GM19395 (cell line): ENCODE measurements around the gene TAOK1.

Experiments used
- ATAC-seq: cut with Tn5 transposase; IDR thresholded peaks from one replicate; pipeline ENCODE4 v1.9.1; 2021; ENCODE audit warnings: mild to moderate bottlenecking, moderate library complexity; ENCODE audit not compliant: unreplicated experiment

The TAOK1 gene

DNA sequence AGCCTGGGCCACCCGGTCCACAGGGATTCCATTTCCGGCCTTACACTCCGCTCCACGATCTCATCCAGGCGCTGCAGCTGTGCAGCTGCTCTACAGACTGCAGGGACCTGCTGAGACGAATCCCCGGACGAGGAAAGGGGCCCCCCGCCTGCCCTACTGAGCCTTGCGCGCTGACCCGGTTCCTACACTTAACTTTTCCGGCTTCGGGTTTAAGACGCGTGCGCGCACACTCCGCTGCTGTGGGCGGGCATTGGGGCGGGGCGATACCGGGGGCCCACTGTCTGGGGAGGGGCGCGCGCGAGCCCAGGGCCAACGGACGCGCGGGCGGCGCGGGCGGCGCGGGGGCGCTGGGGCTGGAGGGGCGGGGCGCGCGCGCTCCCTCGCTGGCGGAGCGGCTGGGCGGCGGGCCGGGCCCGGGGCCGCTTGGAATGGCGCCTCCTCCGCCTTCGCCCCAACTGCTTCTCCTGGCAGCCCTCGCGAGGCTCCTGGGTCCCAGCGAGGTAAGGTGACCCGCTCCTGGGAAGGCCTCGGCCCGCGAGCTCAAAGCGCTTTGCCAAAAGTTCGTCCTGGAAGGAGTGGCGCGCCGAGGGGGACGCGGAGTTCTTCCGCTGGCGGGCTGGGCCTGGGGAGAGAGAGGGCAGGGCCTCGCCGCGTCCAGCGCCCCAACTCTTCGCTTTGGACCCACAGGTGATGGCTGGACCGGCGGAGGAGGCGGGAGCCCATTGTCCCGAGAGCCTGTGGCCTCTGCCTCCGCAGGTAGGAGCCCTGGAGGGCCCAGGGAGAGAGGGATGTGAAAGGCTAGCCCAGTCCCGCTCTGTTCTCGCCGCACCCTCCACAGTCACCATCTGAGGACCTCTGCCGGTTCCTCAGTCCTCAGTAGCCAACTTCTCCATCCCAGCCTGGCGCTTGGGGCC is 178.4 kb downstream of the TAOK1 start, which contains the start of gene TP53I13:
TP53I13 (plus strand) TSS at position 371 of the 914 bp plus-strand sequence; CDS start at position 429, 58 bp downstream.
- ATAC-seq: peak; percentile 51

DNA sequence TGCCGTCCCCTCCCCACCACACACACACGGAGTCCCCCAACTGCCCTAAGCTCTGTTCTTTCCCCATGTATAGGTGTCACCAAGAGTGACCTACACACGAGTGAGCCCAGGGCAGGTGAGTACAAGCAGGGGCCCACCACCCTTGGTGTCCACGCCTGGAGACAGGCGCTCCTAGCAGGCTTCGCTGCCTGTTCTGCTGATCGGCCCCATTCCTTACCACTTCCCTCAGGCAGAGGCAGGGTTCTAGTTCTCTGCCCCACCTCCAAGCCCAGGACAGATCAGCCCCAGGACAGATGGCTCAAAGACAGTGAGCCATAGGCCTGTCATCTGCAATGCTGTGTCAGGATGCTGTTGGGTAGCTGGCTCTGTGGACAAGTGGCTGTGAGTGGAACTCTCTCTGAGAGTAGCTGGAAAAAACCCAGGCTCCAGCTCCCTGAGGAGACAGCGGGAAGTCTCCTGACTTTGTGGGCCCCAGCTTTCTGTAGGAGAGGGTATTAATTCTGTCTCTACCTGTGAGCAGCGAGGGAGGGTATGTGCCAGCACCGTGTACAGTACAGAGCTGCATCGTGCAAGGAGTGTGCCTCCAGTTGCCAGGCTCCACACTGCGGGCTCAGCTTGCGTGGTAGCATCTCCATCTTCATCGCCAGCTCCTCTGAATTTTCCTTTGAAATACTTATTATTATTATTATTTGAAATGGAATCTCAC is 179.2 kb downstream of the TAOK1 start:
- ATAC-seq: no peak

DNA sequence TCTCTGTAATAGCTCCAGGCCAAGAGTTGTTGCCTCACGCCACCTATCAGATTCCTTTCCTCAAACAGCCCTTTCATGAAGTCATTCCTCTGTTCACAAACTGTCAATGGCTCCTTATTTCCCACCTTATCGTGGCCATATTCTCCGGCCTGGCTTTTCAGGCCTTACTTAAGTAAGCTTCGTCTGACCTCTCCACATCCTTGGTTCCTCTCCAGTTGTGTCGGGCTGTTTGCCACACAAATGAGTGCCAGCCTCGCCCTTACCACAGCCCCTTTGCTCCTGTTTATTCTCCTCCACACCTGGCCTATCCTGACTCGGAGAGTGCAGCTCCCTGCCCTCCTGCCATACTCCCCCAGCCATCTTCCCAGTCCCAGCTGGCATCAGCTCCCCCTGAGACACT is 180.4 kb downstream of the TAOK1 start:
- no peak for ATAC-seq

DNA sequence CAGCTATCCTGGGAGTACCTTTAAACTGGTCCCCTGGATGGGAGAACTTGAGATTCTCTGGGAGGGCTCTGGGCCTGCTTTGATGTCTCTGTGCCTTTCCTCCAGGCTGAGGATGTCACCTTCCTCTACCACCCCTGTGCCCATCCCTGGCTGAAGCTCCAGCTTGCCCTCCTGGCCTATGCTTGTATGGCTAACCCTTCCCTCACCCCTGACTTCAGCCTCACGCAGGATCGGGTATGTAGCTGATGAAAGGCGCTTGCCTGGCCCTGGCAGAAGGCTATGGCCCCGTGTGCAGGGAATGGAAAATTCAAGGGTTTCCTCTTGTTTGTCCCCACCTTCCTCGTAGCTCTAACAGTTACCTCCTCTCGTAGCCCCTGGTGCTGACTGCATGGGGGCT is 181.3 kb downstream of the TAOK1 start:
- ATAC-seq: no peak

DNA sequence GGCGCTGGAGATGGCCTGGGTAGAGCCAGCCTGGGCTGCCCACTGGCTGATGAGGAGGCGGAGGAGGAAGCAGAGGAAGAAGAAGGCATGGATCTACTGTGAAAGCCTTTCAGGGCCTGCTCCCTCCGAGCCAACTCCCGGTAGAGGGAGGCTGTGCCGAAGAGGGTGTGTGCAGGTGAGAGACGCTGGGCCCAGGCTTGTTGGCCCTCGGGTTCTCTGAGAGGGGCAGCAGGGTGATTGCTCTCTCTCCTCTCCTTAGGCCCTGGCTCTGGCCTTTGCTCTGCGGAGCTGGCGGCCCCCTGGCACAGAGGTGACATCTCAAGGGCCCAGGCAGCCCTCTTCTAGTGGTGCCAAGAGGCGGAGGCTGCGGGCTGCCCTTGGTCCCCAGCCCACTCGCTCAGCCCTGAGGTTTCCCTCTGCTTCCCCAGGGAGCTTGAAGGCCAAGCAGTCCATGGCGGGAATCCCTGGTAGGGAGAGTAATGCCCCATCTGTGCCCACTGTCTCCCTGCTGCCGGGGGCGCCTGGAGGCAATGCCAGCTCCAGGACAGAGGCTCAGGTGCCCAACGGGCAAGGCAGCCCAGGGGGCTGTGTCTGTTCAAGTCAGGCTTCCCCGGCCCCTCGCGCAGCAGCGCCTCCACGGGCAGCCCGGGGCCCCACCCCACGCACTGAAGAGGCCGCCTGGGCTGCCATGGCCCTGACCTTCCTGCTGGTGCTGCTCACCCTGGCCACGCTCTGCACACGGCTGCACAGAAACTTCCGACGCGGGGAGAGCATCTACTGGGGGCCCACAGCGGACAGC is 181.9 kb downstream of the TAOK1 start:
- no peak for ATAC-seq

DNA sequence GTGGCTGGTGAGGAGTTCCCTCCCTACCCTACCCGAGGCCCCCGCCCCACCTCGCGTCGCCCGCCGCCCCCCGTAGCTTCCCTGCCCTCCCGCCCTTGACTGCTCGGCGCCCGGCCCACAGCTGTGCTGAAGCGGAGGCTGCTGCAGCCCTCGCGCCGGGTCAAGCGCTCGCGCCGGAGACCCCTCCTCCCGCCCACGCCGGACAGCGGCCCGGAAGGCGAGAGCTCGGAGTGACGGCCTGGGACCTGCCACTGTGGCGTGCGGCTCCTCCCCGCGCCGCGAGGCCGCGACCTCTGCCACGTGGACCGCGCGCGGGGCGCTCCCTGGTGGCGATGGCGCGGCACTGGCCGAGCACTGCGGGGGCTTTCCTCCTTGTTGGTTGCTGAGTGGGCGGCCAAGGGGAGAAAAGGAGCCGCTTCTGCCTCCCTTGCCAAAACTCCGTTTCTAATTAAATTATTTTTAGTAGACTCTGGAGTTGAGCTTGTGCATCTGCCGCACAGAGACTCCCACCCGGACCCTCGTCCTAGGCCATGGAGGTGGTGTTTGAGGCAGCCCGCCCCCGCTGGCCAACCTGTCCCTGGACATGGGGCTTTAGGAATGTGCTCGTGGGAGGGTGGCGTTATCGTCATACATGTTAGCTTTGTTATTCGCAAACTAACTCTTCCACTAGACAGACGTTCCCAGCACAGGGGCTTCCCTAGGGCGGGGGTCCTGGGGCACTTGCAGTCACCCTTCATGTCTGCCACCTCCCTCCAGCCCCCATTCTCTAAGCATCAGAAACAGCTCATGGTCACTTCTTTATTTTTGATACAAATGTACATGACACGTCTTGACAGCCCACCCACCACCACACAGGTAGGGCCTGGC is 182.8 kb downstream of the TAOK1 start:
- ATAC-seq: no peak

DNA sequence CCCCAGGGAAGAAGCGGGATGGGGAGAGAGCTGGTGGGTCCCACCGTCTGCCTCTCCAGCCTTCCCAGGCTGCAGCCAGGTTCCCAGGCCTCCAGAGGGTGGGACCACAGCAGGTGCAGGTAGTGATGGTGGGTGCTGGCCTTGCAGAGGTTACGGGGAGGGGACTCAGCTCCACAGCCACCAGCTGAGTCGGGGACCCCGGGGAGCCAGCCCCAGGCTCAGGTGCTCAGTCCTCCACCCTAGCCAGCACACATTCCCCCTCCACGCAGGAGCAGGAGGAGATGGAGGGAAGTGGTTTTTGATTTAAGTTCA is 183.4 kb downstream of the TAOK1 start:
- no peak for ATAC-seq

DNA sequence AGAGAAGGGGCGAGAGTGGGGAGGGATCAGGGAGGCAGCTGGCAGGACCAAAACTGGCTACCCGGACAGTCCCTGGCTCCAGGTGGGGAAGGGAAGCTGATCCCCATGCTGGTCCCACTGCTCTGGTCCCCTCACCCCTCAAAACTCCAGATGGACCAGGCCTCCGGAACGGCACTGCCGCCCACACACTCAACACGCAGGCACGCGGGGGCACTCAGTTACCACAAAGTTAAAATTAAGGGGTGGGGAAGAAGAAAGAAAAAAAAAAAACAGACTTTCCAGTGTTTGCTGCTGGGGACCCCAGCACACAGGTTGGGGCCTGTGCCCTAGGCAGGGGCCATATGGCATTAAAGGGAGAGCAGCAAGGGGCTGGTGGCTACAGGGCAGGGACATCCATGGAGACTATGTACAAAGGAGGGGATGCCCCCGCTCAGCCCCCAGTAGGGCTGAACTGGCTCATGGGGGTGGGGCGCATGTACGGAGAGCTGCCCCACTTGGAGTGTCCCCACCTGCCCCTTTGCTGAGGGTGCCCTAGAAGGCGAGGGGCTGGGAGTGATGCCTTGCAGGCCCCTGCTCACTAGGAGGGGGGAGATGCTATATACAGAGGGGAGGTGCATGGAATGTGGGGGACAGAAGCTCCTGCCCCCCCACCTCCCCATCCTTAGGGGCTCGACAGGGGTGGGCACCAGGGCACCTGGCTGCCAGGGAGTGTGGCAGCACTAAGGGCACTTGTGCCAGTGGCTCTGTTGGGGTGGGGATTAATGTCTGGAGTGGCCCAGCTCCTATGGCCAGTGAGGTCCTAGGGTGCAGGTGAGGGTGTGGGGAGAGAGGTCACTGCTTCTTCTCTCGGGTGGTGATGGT is 183.9 kb downstream of the TAOK1 start:
- ATAC-seq: no peak

DNA sequence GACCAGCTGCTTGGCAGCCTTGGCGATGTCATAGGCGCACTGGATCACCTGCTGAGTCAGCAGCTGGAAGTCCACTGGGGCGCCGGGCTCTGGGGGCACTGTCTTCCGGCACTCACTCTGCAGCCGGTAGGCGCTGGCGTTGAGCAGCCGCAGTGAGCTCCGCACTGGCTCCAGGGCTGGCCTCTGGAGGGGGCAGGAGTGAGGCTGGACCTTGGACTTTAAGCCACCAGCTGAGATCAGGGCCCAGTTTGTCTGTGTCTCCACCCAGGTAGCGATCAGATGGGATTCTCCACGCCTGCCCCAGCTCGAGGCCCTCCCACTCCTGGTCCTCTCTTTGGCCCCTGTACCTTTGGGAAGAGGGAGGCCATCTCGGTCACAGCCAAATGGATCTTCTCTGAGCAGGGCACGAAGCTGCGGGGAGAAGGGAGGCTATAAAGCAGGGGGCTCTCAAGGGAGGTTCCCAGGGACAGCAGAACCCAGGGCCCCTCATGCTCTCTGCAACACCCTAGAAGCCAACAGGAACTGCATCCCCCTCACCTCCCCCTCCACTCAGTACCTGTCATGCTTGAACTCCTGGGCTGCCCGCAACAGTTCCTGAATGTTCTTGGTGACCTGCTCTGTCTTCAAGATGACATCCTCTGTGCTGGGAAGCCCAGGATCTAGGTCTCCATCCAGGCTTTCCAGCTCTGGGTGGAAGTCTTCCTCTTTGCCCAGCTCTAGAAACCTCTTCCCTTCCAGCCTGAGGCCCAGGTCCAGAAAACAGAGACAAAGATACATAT is 184.8 kb downstream of the TAOK1 start:
- ATAC-seq: no peak

DNA sequence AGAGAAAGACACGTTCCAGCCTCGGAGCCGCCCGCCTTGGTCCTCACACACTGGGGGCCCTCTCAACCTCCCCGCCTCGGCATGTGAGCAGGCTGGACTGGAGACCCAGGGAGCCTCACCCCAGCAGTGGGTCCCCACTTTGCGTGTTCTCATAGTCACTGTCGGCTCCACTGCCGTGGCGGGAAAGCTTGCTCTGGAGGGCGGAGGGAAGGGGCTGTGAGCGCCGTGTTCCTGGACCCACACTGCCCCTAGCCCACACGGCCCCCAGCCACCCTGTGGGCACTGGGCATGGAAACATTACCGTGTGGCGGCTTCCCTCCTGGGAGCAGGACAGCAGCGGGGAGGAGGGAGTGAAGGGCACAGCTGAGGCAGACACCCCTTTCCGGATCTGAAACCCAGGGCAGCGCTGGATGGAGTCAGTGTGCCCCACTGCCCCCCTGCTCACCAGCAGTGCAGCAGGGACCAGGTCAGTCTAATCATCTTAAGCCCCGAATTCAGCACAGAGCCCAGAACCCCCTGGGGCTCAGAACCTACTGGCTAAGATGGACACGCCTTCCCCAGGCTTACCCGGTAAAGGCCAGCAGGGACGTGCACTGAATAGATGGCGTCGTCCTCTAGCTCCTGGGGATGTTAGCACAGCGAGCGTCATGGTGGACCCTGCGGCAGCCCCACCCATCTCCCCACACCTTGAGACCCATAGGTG is 185.5 kb downstream of the TAOK1 start:
- ATAC-seq: no peak

DNA sequence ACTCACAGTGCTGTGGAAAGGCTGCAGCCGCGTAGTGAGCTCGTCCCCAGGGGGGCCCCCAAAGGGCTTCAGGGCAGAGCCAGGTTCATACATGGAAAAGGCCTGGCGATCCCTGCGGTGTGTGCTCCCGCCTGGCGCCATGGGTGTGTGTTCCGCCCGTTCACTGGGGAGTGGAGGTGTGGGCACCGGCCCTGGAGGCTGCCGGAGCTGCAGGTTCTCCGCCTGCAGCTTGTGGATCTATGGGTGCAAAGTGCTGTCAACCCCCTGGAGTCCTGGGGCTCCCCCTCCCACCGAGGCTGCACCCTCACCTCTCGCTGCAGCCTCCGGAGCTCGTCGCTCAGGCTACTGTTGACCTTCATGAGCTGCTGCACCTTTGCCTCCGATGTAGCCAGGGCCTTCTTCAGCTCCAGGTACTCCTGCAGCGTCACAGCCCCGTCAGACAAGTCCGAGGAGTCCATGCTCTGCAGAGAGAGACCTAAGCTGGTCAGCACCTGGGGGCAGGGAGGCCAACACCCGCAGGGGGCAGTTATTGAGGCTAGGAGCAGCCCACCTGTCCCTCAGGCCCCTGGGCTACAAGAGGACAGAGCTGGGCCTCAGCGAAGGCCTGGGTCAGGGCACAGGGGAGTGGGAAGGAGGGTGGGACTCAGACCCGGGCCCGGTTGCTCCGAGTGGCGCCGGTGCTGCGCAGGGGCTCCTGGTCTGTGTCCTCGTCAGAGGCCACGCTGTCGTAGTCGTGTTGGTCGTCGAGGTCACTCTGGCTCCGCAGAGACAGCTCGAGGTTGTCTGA is 186.2 kb downstream of the TAOK1 start:
- ATAC-seq: no peak

DNA sequence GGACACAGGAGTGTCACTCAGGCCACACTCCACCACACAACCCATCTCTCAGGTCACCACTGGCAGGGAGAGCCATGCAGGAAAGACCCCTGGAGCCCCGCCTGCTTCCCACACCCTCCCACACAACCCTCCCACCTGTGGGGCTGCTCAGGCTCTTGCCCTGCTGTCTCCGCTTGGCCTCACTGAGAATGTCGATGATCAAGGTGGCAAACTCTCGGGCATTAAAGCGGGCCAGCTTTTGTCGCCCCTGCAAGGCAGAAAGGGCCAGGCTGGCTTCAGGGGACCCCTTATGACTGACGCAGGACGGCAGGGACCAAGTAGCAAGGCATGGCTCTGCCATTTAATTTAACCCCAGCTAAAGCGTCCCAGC is 186.8 kb downstream of the TAOK1 start:
- ATAC-seq: no peak

DNA sequence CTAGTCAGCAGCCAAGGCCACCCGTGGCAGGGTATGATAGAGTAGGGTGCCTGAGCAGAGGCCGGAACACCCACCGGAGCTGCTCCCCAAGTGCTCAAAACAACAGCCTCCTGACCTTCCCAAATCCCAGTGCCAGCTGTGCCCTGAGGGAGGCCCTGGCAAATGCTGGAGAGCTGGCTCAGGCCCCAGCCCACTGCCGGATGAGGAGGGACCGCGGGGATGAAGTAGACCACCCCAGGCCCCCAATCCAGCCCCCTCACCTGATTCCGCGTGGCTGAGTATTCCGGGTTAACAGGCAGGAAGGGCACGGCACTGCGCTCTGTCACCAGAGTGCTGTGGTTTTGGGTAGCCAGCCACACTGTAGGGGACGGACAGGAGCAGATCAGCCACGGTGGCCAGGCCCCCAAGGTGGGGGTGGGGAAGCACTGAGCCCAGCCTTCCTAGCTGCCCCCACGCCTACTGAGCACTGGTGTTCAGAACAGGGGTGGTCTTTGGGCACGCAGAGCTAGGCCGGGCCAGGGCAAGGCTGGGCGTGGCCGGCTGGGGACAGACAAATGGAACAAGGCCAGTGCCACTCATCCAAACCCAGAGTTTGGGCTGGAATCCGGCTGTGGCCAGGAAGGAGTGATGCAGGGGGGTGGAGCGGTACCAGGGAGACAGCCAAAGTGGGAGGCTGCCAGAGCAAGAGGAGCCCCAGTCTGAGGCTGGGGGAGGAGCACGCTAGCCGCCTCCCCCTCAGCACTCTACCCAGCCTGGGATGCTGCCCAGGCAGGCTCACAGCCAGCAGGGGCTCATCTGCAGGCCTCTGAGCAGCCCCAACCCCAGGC is 187.4 kb downstream of the TAOK1 start:
- no peak for ATAC-seq

DNA sequence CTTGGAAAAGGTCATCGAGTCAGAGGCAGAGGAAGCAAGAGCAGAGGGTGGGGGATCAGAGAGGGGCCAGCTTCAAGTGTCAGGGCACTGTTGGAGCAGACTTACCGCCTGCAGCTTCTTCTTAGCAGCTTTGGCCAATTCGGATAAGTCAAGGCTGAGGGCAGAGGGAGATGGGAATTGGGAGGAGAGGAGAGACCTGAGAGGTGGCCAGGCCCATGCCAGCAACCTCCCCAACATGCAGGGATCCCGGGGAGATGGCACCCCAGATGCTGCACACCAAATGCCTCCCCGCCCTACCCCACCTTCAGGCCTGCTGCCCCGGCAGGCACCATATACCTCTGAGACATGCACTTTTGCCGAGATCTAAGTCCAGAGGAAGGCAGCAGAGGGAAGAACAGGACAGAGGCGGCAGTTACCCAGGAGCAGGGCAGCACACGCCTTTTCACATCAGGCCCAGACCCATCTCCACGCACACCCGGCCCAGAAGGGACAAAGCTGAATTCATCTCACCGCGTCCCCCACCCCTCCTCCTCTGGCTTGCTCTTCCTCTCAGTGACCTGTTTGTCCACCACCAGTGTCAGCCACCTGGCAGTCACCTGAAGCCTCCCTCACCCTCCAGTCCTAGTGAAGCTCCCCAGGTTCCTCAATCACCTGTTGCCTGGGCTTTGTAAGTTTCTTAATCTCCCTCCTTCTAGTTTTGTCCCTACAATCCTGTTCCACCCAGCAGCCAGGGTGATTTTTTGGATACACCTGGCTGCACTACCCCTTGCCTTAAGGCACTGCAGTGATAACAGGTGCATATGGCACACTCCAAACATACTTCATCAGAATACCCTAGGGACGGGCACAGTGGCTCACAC is 188.7 kb downstream of the TAOK1 start:
- ATAC-seq: no peak

DNA sequence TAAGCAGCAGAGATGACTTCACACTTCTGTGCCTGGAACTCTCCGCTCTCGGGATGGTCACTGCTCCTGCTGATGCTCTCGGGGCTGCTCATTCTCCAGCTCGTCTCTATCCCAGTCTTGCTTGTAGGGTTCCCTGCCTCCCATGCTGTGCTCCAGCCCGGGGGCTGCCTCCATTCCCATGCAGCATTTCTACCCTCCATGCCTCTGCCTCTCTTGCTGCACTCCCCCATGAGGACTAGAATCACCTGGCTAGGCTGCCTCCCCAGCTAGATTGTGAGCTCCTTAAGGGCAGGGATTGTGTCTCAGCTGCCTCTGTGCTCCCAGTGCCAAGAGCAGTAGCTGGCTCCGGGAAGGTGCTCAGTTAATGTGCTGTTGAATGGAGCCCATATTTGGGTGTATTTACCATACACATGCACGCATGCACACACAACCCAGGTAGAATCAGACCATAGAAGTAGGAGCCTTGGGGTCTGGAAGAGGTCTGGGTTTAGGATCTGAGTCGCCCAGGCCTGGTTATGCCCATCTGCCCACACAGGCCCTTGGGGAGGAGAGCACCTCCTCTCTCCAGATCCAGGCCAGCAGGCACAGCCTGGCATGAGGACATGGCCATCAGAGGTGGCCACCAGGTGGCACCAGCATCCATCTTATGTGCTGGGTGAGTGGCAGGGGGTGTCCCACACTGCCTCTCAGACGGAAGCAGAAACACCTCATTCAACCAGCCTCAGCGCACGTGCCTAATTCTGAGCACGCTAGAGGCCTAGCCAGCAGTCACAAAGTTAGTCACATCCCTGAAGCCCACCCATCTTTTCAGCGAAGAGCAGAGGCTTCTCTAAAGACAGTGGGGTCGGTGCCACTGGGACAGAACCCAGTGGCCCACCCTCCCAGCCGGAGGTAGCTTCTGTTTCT is 190.0 kb downstream of the TAOK1 start:
- ATAC-seq: no peak
